PFSK-1 (cell line): ENCODE data around the gene ARHGEF19.

Source experiments
- POLR2AphosphoS5 ChIP-seq: IDR thresholded peaks from 2 replicates; pipeline ENCODE4 v1.6.1; 2012; ENCODE audit warnings: low read depth, mild to moderate bottlenecking, control low read depth, low read length, moderate library complexity
- REST ChIP-seq, 2 experiments: IDR thresholded peaks; 2 replicates each; pipeline versions ENCODE4 v1.6.1 to v1.8.0; 2011 to 2012; ENCODE audit warnings: low read depth in 2 of 2, low read length in 2 of 2, control low read depth in 1 of 2, inconsistent platforms in 1 of 2, mild to moderate bottlenecking in 1 of 2, moderate library complexity in 1 of 2; ENCODE audit not compliant: insufficient read depth in 1 of 2
- TAF1 ChIP-seq: IDR thresholded peaks from 2 replicates; pipeline ENCODE4 v1.6.1; 2012; ENCODE audit warnings: low read length, control low read depth, borderline replicate concordance; ENCODE audit not compliant: insufficient read depth

GRCh38 chr1:16231331-16232315 is 19.2 kb upstream of the ARHGEF19 start:
- no peak for TF ChIP-seq POLR2AphosphoS5
- no peak for TF ChIP-seq TAF1
- no peak for TF ChIP-seq REST (IDR thresholded peaks at IDR 0.05; ENCODE audit: insufficient read depth in 1 of 2, low read depth in 2 of 2, low read length in 2 of 2)
